Measurements from ENCODE around the gene RPTOR.
A peak's percentile ranks its signal among the peaks of the same experiment; 100 is the strongest.
"Not testable (repeated sequence)": the region's sequence is repeated elsewhere in the genome, so short reads cannot be mapped to it uniquely, and the experiment has no call there.

RPTOR gene

GRCh38 chr17:80760511-80760911 lies 215.9 kb downstream of the RPTOR start:
- no peak overlapping the region for H3K4me3 ChIP-seq
- no peak for TF ChIP-seq CTCF (IDR thresholded peaks at IDR 0.05)

GRCh38 chr17:80761110-80761871 lies 216.7 kb downstream of the RPTOR start:
- no peak for DNase-seq (ENCODE audit: low spot score)
- Histone ChIP-seq H3K4me3 (no peak overlapping the region), H3K27ac (no peak overlapping the region)
- no peak for TF ChIP-seq CTCF (IDR thresholded peaks at IDR 0.05)

More at GRCh38 chr17:80760511-80760911, 215.9 kb downstream of the RPTOR start:
- DNase-seq (ENCODE audit: low spot score) = peak; percentile 63
- no peak overlapping the region for H3K27ac ChIP-seq

DNA sequence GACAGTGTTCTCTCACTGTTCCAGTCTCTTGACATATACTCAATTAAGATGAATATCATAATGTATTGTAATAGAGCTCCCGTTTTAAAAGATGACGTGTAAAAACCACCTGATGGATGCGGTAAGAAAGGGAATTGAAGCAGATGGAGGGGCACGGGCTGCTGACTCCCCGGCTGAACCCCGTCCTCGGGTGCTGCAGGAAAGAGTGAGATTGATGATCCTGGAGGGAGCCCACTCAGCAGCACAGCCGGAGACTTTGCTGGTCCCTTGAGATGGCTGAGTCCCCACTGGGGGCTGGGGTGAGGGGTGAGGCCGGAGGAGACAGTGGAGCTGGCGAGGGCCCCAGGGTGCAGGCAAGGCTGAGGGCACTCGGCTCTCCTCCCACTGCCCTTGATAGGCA lies 217.4 kb downstream of the RPTOR start:
- H3K4me3 ChIP-seq = no peak overlapping the region
- TF ChIP-seq CTCF (IDR thresholded peaks at IDR 0.05) = no peak
- no peak overlapping the region for H3K27ac ChIP-seq
- no peak for DNase-seq (ENCODE audit: low spot score)

DNA sequence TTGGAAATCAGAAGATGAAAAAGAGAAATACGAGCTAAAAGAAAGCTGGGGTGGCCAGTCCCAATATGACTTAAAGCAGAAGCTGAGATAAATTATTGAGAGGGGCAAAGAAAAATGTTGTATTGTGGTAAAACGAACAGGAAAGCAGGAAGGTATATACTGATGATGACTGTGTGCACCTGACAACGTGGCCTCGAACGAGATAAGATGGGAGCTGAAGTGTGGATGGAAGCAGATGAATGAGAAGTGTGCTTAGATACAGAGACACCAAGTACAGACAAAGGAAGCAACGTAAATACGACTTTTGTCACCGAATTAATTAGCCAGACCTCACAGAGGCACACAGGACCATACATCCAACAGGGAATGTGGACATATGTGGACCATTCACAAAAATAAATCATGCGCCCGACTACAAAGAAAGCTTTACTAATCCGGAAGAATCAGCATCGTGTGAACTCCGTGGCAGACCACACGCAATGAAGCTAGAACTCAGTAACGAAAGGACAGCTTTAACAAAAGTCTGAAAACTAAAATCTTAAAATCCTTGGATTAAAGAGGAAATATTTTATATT lies 218.7 kb downstream of the RPTOR start:
- Histone ChIP-seq H3K27ac (no peak overlapping the region), H3K4me3 (no peak overlapping the region)
- TF ChIP-seq CTCF (IDR thresholded peaks at IDR 0.05) = no peak
- no peak for DNase-seq (ENCODE audit: low spot score)

DNA sequence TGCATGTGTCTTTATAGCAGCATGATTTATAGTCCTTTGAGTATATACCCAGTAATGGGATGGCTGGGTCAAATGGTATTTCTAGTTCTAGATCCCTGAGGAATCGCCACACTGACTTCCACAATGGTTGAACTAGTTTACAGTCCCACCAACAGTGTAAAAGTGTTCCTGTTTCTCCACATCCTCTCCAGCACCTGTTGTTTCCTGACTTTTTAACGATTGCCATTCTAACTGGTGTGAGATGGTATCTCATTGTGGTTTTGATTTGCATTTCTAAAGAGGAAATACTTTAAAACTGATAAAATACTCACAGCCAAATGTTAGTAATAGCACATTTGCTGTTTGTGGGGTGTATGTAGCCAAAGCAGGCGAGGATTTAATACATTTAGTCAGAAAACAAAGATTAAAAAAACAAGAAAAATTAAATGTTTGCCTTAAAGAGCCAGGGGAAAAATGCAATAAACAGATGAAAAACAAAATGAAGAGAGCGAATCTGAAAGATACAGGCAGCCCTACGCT lies 220.0 kb downstream of the RPTOR start:
- not testable (repeated sequence) for DNase-seq (ENCODE audit: low spot score); H3K4me3 ChIP-seq; H3K27ac ChIP-seq

GRCh38 chr17:80765241-80765961 lies 220.8 kb downstream of the RPTOR start:
- no peak overlapping the region for H3K27ac ChIP-seq
- TF ChIP-seq CTCF (IDR thresholded peaks at IDR 0.05) = no peak
- no peak overlapping the region for H3K4me3 ChIP-seq
- no peak for DNase-seq (ENCODE audit: low spot score)

DNA sequence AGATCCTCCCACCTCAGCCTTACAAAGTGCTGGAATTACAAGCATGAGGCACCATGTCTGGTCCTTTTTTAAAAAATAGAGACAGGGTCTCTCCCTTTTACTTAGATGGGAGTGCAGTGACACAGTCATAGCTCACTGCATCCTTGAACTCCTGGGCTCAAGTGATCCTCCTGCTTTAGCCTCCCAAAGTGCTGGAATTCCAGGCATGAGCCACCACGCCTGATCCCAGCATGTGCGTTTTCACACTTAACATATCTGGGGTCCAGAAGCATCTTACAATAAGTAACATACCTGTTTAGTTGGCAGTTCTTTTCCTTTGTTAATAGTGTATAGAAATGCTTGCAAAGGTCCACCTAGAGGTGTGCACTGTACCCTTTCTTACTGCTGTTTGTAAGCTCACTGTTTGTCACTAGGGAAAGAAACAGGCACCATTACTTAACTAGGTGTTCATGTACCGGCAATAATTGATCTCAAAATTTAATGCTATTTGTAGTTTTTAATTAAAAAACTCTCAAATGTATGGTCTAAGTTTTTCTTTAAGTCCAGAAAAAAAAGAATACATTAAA lies 221.7 kb downstream of the RPTOR start:
- no peak for TF ChIP-seq CTCF (IDR thresholded peaks at IDR 0.05)
- H3K27ac ChIP-seq = no peak overlapping the region
- no peak for DNase-seq (ENCODE audit: low spot score)
- no peak overlapping the region for H3K4me3 ChIP-seq

Data from coronary artery (tissue), 2 donors.